Measurements from ENCODE around the gene ANKDD1A.

ANKDD1A gene

DNA sequence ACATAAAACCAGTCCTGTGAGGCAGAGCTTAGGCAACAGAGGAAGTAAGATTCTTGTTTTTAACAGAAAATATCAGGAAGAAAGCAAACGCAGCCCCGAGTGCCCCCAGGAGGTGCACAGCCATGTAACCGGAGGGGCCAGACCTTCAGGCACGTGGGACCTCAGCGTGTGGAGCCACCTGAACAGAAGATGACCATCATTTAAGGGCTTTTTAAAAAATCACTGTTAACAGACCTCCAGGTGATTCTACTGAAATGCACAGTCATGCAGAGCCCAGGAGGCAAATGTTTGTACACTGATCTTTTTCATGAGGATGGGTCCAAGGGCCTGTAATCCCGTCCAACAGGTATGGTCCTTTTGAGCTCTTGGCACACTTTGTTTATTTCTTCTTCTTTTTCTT is 39.2 kb downstream of the ANKDD1A start:
- DNase-seq (ENCODE audit: low read depth, low spot score), result no peak
- in situ Hi-C loops (cut with HindIII; ENCODE audit: low sequenced_read_pairs), result no loop called here
- TF ChIP-seq, protein P1, sequence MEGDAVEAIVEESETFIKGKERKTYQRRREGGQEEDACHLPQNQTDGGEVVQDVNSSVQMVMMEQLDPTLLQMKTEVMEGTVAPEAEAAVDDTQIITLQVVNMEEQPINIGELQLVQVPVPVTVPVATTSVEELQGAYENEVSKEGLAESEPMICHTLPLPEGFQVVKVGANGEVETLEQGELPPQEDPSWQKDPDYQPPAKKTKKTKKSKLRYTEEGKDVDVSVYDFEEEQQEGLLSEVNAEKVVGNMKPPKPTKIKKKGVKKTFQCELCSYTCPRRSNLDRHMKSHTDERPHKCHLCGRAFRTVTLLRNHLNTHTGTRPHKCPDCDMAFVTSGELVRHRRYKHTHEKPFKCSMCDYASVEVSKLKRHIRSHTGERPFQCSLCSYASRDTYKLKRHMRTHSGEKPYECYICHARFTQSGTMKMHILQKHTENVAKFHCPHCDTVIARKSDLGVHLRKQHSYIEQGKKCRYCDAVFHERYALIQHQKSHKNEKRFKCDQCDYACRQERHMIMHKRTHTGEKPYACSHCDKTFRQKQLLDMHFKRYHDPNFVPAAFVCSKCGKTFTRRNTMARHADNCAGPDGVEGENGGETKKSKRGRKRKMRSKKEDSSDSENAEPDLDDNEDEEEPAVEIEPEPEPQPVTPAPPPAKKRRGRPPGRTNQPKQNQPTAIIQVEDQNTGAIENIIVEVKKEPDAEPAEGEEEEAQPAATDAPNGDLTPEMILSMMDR (IDR thresholded peaks at IDR 0.05; ENCODE audit: low read depth, low read length), result no peak
- H3K4me3 ChIP-seq (ENCODE audit: low read depth, low read length), result no peak overlapping the region

DNA sequence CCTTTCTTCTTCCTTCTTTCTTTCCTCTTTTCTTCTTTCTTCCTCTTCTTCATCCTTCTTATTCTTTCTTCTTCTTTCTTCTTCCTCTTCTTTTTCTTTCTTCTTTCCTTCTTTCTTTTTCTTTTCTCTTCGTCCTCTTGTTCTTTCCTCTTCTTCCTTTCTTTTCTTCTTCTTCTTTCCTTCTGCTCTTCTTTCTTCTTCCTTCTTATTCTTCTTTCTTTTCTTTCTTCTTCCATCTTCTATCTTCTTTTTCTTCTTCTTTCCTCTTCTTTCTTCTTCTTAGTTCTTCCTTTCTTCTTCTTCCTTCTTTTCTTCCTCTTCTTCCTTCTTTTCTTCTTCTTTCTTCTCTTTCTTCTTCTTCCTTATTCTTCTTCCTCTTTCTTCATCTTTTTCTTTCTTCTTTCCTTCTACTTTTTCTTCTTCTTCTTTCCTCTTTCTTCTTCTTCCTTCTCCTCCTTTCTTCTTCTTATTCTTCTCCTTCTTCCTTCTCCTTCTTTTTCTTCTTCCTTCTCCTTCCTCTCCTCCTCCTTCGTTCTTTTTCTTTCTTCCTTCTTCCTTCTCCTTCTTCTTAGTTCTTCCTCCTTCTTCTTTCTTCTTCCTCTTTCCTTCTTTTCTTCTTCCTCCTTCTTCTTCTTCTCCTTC is 40.2 kb downstream of the ANKDD1A start:
- TF ChIP-seq, protein P1 (IDR thresholded peaks at IDR 0.05; ENCODE audit: low read depth, low read length), result no peak
- DNase-seq (ENCODE audit: low read depth, low spot score), result no peak
- H3K4me3 ChIP-seq (ENCODE audit: low read depth, low read length), result no peak overlapping the region
- in situ Hi-C loops (cut with HindIII; ENCODE audit: low sequenced_read_pairs), result no loop called here

DNA sequence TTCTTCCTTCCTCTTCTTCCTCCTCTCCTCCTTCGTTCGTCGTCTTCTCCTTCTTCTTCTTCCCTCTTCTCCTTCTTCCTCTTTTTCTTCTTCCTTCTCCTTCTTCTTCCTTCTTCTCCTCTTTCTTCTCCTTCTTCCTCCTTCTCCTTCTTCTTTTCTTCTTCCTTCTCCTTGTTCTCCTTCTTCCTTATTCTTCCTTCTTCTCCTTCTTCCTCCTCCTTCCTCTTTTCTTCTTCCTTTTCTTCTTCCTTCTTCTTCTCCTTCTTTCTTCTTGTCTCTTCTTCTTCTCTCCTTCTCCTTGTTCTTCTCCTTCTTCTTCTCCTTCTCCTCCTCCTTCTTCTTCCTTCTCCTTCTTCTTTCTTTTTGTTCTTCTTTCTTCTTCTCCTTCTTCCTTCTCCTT is 42.7 kb downstream of the ANKDD1A start:
- no peak for DNase-seq (ENCODE audit: low read depth, low spot score)
- in situ Hi-C loops (cut with HindIII; ENCODE audit: low sequenced_read_pairs), result no loop called here
- no peak overlapping the region for H3K4me3 ChIP-seq (ENCODE audit: low read depth, low read length)
- TF ChIP-seq, protein P1 (IDR thresholded peaks at IDR 0.05; ENCODE audit: low read depth, low read length), result no peak

DNA sequence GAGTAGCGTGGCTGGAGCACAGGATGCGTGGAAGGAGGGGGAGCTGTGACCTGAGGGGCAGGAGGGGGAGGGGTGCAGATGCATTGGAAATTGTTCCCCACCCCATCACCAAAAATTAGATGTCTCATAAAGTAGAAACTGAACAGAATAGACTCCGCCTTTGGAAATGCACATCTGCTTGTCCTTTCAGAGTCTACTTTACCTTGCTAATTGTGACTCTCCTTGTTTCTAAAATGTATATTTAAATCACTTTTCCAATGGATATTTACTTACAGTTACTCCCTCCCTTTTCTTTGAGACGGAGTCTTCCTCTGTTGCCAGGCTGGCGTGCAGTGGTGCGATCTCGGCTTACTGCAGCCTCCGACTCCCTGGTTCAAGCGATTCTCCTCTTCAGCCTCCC is 47.4 kb downstream of the ANKDD1A start:
- no peak for DNase-seq (ENCODE audit: low read depth, low spot score)
- in situ Hi-C loops (cut with HindIII; ENCODE audit: low sequenced_read_pairs), result no loop called here
- no peak overlapping the region for H3K4me3 ChIP-seq (ENCODE audit: low read depth, low read length)
- TF ChIP-seq, protein P1 (IDR thresholded peaks at IDR 0.05; ENCODE audit: low read depth, low read length), result no peak

DNA sequence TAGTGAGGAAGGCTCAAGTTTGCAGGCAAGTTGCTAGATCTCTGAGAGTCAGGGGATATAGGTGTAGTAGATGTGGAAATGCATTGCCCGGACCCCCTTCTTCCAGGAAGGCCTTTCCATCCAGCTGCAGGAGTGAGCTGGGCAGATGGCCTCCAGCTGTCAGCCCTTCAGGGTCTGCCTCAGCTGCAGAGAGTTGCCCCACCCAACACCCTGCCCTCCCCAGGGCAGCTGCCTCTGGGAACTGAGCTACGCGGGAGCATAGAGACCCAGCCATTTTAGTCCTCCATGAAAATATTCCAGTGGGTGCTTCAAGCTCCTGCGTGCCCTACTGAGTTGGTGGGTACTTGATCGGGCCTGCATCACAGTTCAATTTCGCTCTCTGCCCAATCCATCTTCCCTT is 48.5 kb downstream of the ANKDD1A start:
- TF ChIP-seq, protein P1 (IDR thresholded peaks at IDR 0.05; ENCODE audit: low read depth, low read length), result no peak
- in situ Hi-C loops (cut with HindIII; ENCODE audit: low sequenced_read_pairs), result no loop called here
- DNase-seq (ENCODE audit: low read depth, low spot score), result no peak
- H3K4me3 ChIP-seq (ENCODE audit: low read depth, low read length), result no peak overlapping the region

DNA sequence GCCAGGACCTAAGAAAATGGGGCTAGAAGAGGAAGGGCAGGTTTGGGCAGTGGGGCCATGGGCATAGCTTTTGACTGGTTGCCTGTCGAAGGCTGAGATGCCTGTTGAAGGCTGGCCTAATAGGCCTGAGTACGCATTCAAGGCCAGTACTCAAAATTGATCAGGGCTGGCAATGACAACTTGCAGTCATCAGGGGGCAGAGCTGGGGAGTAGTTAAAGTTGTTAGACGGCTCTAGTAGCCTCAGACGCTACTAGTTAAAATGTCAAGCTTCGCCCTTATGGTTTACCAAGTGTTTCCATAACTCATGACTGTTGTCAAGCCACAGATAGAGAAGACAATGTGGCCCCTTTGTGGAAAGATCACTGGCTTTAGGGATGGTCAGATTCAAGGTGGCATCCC is 49.3 kb downstream of the ANKDD1A start:
- H3K4me3 ChIP-seq (ENCODE audit: low read depth, low read length), result no peak overlapping the region
- TF ChIP-seq, protein P1 (IDR thresholded peaks at IDR 0.05; ENCODE audit: low read depth, low read length), result no peak
- DNase-seq (ENCODE audit: low read depth, low spot score), result no peak
- in situ Hi-C loops (cut with HindIII; ENCODE audit: low sequenced_read_pairs), result no loop called here

Data from astrocyte of the spinal cord (primary cell).